ENCODE data around the gene SDHA.

Gene SDHA

GRCh38 chr5:204966-205670 lies 13.0 kb upstream of the SDHA start:
- no peaks in the 10 kb centered on the region for H3K27me3 ChIP-seq (ENCODE audit: control insufficient read depth in 3 of 3, insufficient read depth in 3 of 3, low read depth in 1 of 3, low read length in 3 of 3)
- no CpG with 5 or more reads among the region's 30 CpGs for WGBS, 2 donors (ENCODE audit: extremely low coverage in 2 of 2, insufficient read length in 2 of 2, insufficient replicate concordance in 1 of 2)
- no peak for DNase-seq (ENCODE audit: low spot score)

DNA sequence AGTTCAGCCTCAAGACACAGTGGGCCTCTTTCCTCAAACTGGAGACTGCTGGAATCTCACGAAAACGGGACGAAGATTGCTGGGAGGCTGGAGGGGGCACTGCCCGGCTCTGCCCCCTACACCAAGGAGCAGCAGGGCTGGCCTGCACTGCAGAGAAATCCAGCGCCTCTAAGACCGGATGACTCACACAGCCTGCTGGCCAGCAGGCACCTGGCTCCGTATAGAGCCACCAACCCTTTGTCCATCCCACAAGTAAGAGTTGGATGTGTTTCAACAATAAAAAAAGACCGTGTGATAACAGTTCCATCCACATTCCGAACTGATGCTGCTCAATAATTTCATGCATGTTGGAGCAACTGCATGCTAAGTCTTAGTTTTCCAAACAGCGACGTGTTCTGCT lies 11.7 kb upstream of the SDHA start:
- no peak overlapping the region for H2BK120ac ChIP-seq (ENCODE audit: low read depth, low read length)
- no peak overlapping the region for H3K23ac ChIP-seq (ENCODE audit: low read depth, low read length, poor library complexity)
- H3K14ac ChIP-seq (ENCODE audit: low read length), result no peak overlapping the region
- H2BK5ac ChIP-seq (ENCODE audit: low read length), result no peak overlapping the region
- peaks cover 0 to 2% of the 10 kb centered on the region in 2 donors for H3K4me1 ChIP-seq (ENCODE audit: control insufficient read depth in 2 of 2, insufficient read depth in 1 of 2, low read depth in 1 of 2, low read length in 2 of 2)
- H3K27me3 ChIP-seq (ENCODE audit: control insufficient read depth in 3 of 3, insufficient read depth in 3 of 3, low read depth in 1 of 3, low read length in 3 of 3), result no peaks in the 10 kb centered on the region
- H3K36me3 ChIP-seq (replicated peaks in 1 of 2; ENCODE audit: control insufficient read depth in 2 of 2, insufficient read depth in 2 of 2, low read length in 2 of 2), result peaks cover 19 to 57% of the 10 kb centered on the region in 2 donors
- no peak overlapping the region for H3K18ac ChIP-seq (ENCODE audit: low read length)
- peaks cover 0 to 2% of the 10 kb centered on the region in 2 donors for H3K9me3 ChIP-seq (replicated peaks in 1 of 2; ENCODE audit: control insufficient read depth in 2 of 2, insufficient read depth in 1 of 2, low read depth in 1 of 2, low read length in 2 of 2)
- H2AK5ac ChIP-seq (ENCODE audit: low read depth, low read length), result no peak overlapping the region
- H4K91ac ChIP-seq (ENCODE audit: low read depth, low read length, poor library complexity), result no peak overlapping the region
- DNase-seq (ENCODE audit: low spot score), result no peak
- no peak overlapping the region for H2BK15ac ChIP-seq (ENCODE audit: low read length)
- no peak overlapping the region for H2BK12ac ChIP-seq (ENCODE audit: low read length)
- H2AFZ ChIP-seq (ENCODE audit: low read length), result no peak overlapping the region
- H3K27ac ChIP-seq (replicated peaks; ENCODE audit: low read length), result no peak overlapping the region
- no peak overlapping the region for H4K8ac ChIP-seq (ENCODE audit: low read depth, low read length)
- H3K4me2 ChIP-seq (ENCODE audit: insufficient read depth, low read length, poor library complexity, severe bottlenecking), result no peak overlapping the region
- peaks cover 10% of the 10 kb centered on the region for H3K79me1 ChIP-seq (ENCODE audit: low read depth, low read length)
- no CpG with 5 or more reads among the region's 11 CpGs for WGBS, 2 donors (ENCODE audit: extremely low coverage in 2 of 2, insufficient read length in 2 of 2, insufficient replicate concordance in 1 of 2)
- H3K4me3 ChIP-seq (ENCODE audit: low read length in 2 of 2), result no peak overlapping the region
- no peak overlapping the region for H3K9ac ChIP-seq (ENCODE audit: low read depth, low read length, poor library complexity)
- H3K4ac ChIP-seq (ENCODE audit: low read length), result no peak overlapping the region

More at GRCh38 chr5:204966-205670, 13.0 kb upstream of the SDHA start:
- H4K8ac ChIP-seq (ENCODE audit: low read depth, low read length), result no peak overlapping the region
- no peak overlapping the region for H4K91ac ChIP-seq (ENCODE audit: low read depth, low read length, poor library complexity)
- no peak overlapping the region for H3K14ac ChIP-seq (ENCODE audit: low read length)
- peaks cover 0 to 2% of the 10 kb centered on the region in 2 donors for H3K9me3 ChIP-seq (replicated peaks in 1 of 2; ENCODE audit: control insufficient read depth in 2 of 2, insufficient read depth in 1 of 2, low read depth in 1 of 2, low read length in 2 of 2)
- no peak overlapping the region for H3K4ac ChIP-seq (ENCODE audit: low read length)
- peaks cover 13% of the 10 kb centered on the region for H3K79me1 ChIP-seq (ENCODE audit: low read depth, low read length)
- peaks cover 19 to 57% of the 10 kb centered on the region in 2 donors for H3K36me3 ChIP-seq (replicated peaks in 1 of 2; ENCODE audit: control insufficient read depth in 2 of 2, insufficient read depth in 2 of 2, low read length in 2 of 2)
- peaks cover 2 to 4% of the 10 kb centered on the region in 2 donors for H3K4me1 ChIP-seq (ENCODE audit: control insufficient read depth in 2 of 2, insufficient read depth in 1 of 2, low read depth in 1 of 2, low read length in 2 of 2)
- no peak overlapping the region for H2AK5ac ChIP-seq (ENCODE audit: low read depth, low read length)
- H2AFZ ChIP-seq (ENCODE audit: low read length), result no peak overlapping the region
- no peak overlapping the region for H3K27ac ChIP-seq (replicated peaks; ENCODE audit: low read length)
- no peak overlapping the region for H3K23ac ChIP-seq (ENCODE audit: low read depth, low read length, poor library complexity)
- no peak overlapping the region for H2BK5ac ChIP-seq (ENCODE audit: low read length)
- H2BK120ac ChIP-seq (ENCODE audit: low read depth, low read length), result no peak overlapping the region
- no peak overlapping the region for H2BK15ac ChIP-seq (ENCODE audit: low read length)
- no peak overlapping the region for H3K9ac ChIP-seq (ENCODE audit: low read depth, low read length, poor library complexity)
- H3K4me3 ChIP-seq (ENCODE audit: low read length in 2 of 2), result no peak overlapping the region
- H3K18ac ChIP-seq (ENCODE audit: low read length), result no peak overlapping the region
- H3K4me2 ChIP-seq (ENCODE audit: insufficient read depth, low read length, poor library complexity, severe bottlenecking), result no peak overlapping the region
- no peak overlapping the region for H2BK12ac ChIP-seq (ENCODE audit: low read length)

DNA sequence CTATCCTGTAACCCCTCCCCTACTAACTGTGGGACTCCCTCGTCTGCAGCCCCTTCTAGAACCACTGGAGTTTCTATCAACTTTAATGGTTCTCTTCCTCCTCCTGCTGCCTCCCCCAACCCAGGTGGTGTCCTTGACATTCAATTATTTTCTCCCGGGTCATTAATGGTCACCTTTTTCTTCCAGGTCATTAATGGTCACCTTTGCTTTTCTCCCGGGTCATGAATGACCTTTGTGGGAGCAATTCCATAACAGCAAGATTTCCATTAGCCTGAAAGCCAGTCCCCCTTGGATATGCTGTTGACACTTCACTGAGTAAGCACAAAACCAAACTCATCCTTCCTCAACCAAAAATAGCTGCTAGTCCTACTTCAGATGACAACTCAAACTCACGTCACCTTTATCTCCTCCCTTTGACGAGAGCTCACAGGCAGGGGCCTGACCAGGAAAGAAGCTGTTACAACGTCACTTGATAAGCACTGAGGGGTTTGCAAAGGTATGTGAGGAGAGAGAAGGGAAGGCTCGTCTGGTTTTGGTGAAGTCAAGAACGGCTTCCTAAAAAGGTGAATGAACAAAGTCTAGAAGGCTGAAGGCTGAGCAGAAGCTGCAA lies 11.1 kb upstream of the SDHA start:
- Histone ChIP-seq H3K4ac (ENCODE audit: low read length) (no peak overlapping the region), H3K79me1 (ENCODE audit: low read depth, low read length) (peaks cover 10% of the 10 kb centered on the region), H3K4me3 (ENCODE audit: low read length in 2 of 2) (no peak overlapping the region), H2AFZ (ENCODE audit: low read length) (no peak overlapping the region), H3K27me3 (ENCODE audit: control insufficient read depth in 3 of 3, insufficient read depth in 3 of 3, low read depth in 1 of 3, low read length in 3 of 3) (no peaks in the 10 kb centered on the region), H2BK12ac (ENCODE audit: low read length) (no peak overlapping the region), H2BK120ac (ENCODE audit: low read depth, low read length) (no peak overlapping the region), H2AK5ac (ENCODE audit: low read depth, low read length) (no peak overlapping the region), H2BK5ac (ENCODE audit: low read length) (no peak overlapping the region), H3K36me3 (replicated peaks in 1 of 2; ENCODE audit: control insufficient read depth in 2 of 2, insufficient read depth in 2 of 2, low read length in 2 of 2) (peaks cover 19 to 53% of the 10 kb centered on the region in 2 donors), H3K9me3 (replicated peaks in 1 of 2; ENCODE audit: control insufficient read depth in 2 of 2, insufficient read depth in 1 of 2, low read depth in 1 of 2, low read length in 2 of 2) (peaks cover 0 to 2% of the 10 kb centered on the region in 2 donors), H3K4me1 (ENCODE audit: control insufficient read depth in 2 of 2, insufficient read depth in 1 of 2, low read depth in 1 of 2, low read length in 2 of 2) (peaks cover 0 to under 1% of the 10 kb centered on the region in 2 donors), H4K91ac (ENCODE audit: low read depth, low read length, poor library complexity) (no peak overlapping the region), H3K23ac (ENCODE audit: low read depth, low read length, poor library complexity) (no peak overlapping the region), H3K9ac (ENCODE audit: low read depth, low read length, poor library complexity) (no peak overlapping the region), H3K18ac (ENCODE audit: low read length) (no peak overlapping the region), H4K8ac (ENCODE audit: low read depth, low read length) (no peak overlapping the region), H3K4me2 (ENCODE audit: insufficient read depth, low read length, poor library complexity, severe bottlenecking) (no peak overlapping the region), H3K27ac (replicated peaks; ENCODE audit: low read length) (no peak overlapping the region), H2BK15ac (ENCODE audit: low read length) (no peak overlapping the region), H3K14ac (ENCODE audit: low read length) (no peak overlapping the region)
- no peak for DNase-seq (ENCODE audit: low spot score)
- WGBS, 2 donors (ENCODE audit: extremely low coverage in 2 of 2, insufficient read length in 2 of 2, insufficient replicate concordance in 1 of 2), result no CpG with 5 or more reads among the region's 8 CpGs

DNA sequence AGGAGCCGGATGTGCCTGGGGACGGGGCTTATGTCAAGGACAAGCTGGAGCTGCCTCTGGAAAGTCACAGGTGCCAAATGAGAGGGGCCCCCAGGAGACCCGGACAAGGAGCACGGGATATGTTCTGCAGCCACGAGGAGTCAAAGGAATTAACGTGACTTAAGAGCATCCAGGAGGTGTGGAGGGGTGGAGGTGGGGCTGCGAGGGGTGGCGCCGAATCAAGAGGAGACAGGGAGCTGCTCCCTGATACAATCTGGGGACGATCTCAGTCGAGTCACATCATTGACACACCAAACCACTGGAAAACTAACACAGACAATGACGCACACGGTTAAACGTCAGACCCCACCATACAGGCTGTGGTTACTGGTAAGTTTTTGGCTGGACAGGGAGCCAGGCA lies 10.5 kb upstream of the SDHA start:
- H3K27ac ChIP-seq (replicated peaks; ENCODE audit: low read length), result no peak overlapping the region
- no peak overlapping the region for H2AFZ ChIP-seq (ENCODE audit: low read length)
- no peak overlapping the region for H2BK12ac ChIP-seq (ENCODE audit: low read length)
- no peak overlapping the region for H2BK5ac ChIP-seq (ENCODE audit: low read length)
- peaks cover 10% of the 10 kb centered on the region for H3K79me1 ChIP-seq (ENCODE audit: low read depth, low read length)
- H3K27me3 ChIP-seq (ENCODE audit: control insufficient read depth in 3 of 3, insufficient read depth in 3 of 3, low read depth in 1 of 3, low read length in 3 of 3), result no peaks in the 10 kb centered on the region
- H3K4me1 ChIP-seq (ENCODE audit: control insufficient read depth in 2 of 2, insufficient read depth in 1 of 2, low read depth in 1 of 2, low read length in 2 of 2), result no peaks in the 10 kb centered on the region
- peaks cover 19 to 49% of the 10 kb centered on the region in 2 donors for H3K36me3 ChIP-seq (replicated peaks in 1 of 2; ENCODE audit: control insufficient read depth in 2 of 2, insufficient read depth in 2 of 2, low read length in 2 of 2)
- no peak overlapping the region for H3K14ac ChIP-seq (ENCODE audit: low read length)
- H4K91ac ChIP-seq (ENCODE audit: low read depth, low read length, poor library complexity), result no peak overlapping the region
- H3K9ac ChIP-seq (ENCODE audit: low read depth, low read length, poor library complexity), result no peak overlapping the region
- no peak overlapping the region for H3K4me3 ChIP-seq (ENCODE audit: low read length in 2 of 2)
- H2BK120ac ChIP-seq (ENCODE audit: low read depth, low read length), result no peak overlapping the region
- no peak overlapping the region for H3K18ac ChIP-seq (ENCODE audit: low read length)
- no peak overlapping the region for H2AK5ac ChIP-seq (ENCODE audit: low read depth, low read length)
- no CpG with 5 or more reads among the region's 14 CpGs for WGBS, 2 donors (ENCODE audit: extremely low coverage in 2 of 2, insufficient read length in 2 of 2, insufficient replicate concordance in 1 of 2)
- no peak overlapping the region for H4K8ac ChIP-seq (ENCODE audit: low read depth, low read length)
- H3K4ac ChIP-seq (ENCODE audit: low read length), result no peak overlapping the region
- no peak overlapping the region for H3K4me2 ChIP-seq (ENCODE audit: insufficient read depth, low read length, poor library complexity, severe bottlenecking)
- peaks cover 0 to 2% of the 10 kb centered on the region in 2 donors for H3K9me3 ChIP-seq (replicated peaks in 1 of 2; ENCODE audit: control insufficient read depth in 2 of 2, insufficient read depth in 1 of 2, low read depth in 1 of 2, low read length in 2 of 2)
- no peak overlapping the region for H2BK15ac ChIP-seq (ENCODE audit: low read length)
- H3K23ac ChIP-seq (ENCODE audit: low read depth, low read length, poor library complexity), result peak overlapping the region; percentile 51
- DNase-seq (ENCODE audit: low spot score), result no peak
